B cell (primary cell): ENCODE data around the gene TRIB2. TPM values are rescaled to one million over a fixed set of nuclear protein-coding genes. Genes with fewer than 3 reads are reported as not detected.

Experiments used
- ATAC-seq: fragments of 200-7000 bp; cut with Tn5 transposase; one replicate; pipeline ENCODE4 v1.10.0; 2021; ENCODE audit warnings: low read depth, mild to moderate bottlenecking, moderate number of reproducible peaks, moderate library complexity
- CTCF ChIA-PET: fragments of 350-600 bp; sonication (Branson Sonifier 250); formaldehyde crosslinking; loops from one replicate; lab custom pipeline; 2021; ENCODE audit warnings: antibody characterized with exemption, inconsistent platforms; lab: Charles Lee
- POLR2A ChIA-PET: fragments of 350-600 bp; sonication (Branson Sonifier 250); formaldehyde crosslinking; loops from one replicate; lab custom pipeline; 2021; ENCODE audit warnings: antibody characterized with exemption; lab: Charles Lee
- DNase-seq: peaks from one replicate; pipeline ENCODE4 v3.0.0; 2013
- H2AFZ ChIP-seq: 2 replicates; pipeline ENCODE4 v1.6.1; 2012; ENCODE audit warnings: mild to moderate bottlenecking, low read depth, low read length; ENCODE audit not compliant: insufficient read depth, poor library complexity, severe bottlenecking
- H3K27ac ChIP-seq, 2 donors: 1 replicate in 1 of 2; 2 replicates in 1 of 2; pipeline ENCODE4 v1.5.1; 2012 to 2013; ENCODE audit warnings: low read length in 2 of 2, mild to moderate bottlenecking in 2 of 2, moderate library complexity in 1 of 2
- H3K27me3 ChIP-seq, 4 experiments: fragments of 200-600 bp in 1 of 4; sonication (generic) in 1 of 4; replicated peaks in 1 of 4; 1 replicate in 2 of 4; 2 replicates in 2 of 4; pipeline versions ENCODE4 v1.6.1 to v1.7.0; 2013 to 2016; ENCODE audit warnings: low read length in 3 of 4, mild to moderate bottlenecking in 2 of 4, mixed read lengths in 1 of 4, moderate library complexity in 1 of 4; ENCODE audit not compliant: insufficient read depth in 4 of 4, control insufficient read depth in 3 of 4; ENCODE audit errors: control extremely low read depth in 1 of 4
- H3K36me3 ChIP-seq, 2 experiments: replicated peaks in 1 of 2; 1 replicate in 1 of 2; 2 replicates in 1 of 2; pipeline versions ENCODE4 v1.6.1 to v1.7.1; 2013; ENCODE audit warnings: low read length in 1 of 2; ENCODE audit not compliant: insufficient read depth in 2 of 2, control insufficient read depth in 1 of 2; ENCODE audit errors: control extremely low read depth in 1 of 2, extremely low read depth in 1 of 2
- H3K4me1 ChIP-seq, 2 donors: fragments of 200-600 bp in 1 of 2; sonication (generic) in 1 of 2; 1 replicate in 1 of 2; 2 replicates in 1 of 2; pipeline versions ENCODE4 v1.5.1 to v1.6.1; 2013 to 2017; ENCODE audit warnings: low read length in 2 of 2; ENCODE audit not compliant: control insufficient read depth in 2 of 2, insufficient read depth in 2 of 2
- H3K4me2 ChIP-seq: replicated peaks from 2 replicates; pipeline ENCODE3; 2012; ENCODE audit warnings: mild to moderate bottlenecking, low read depth, low read length; ENCODE audit not compliant: poor library complexity, severe bottlenecking
- H3K4me3 ChIP-seq, 5 experiments: fragments of 200-600 bp in 1 of 5; sonication (generic) in 1 of 5; 1 replicate in 3 of 5; 2 replicates in 2 of 5; pipeline versions ENCODE4 v1.5.1 to v1.7.0; 2011 to 2016; ENCODE audit warnings: low read length in 4 of 5, mild to moderate bottlenecking in 4 of 5, low read depth in 2 of 5, control low read depth in 1 of 5, moderate library complexity in 1 of 5; ENCODE audit not compliant: insufficient read depth in 1 of 5; ENCODE audit errors: control extremely low read depth in 1 of 5, extremely low read depth in 1 of 5
- H3K79me2 ChIP-seq: fragments of 200-600 bp; sonication (generic); one replicate; pipeline ENCODE4 v1.6.0; 2016; ENCODE audit warnings: low read length; ENCODE audit not compliant: control insufficient read depth, insufficient read depth
- H3K9ac ChIP-seq: fragments of 200-600 bp; sonication (generic); 2 replicates; pipeline ENCODE4 v1.6.1; 2017; ENCODE audit warnings: mild to moderate bottlenecking, low read length, moderate library complexity
- H3K9me3 ChIP-seq, 3 donors: one replicate each; pipeline versions ENCODE4 v1.6.1 to v1.7.1; 2013; ENCODE audit warnings: low read length in 2 of 3; ENCODE audit not compliant: control insufficient read depth in 2 of 3, insufficient read depth in 1 of 3; ENCODE audit errors: control extremely low read depth in 1 of 3
- H4K20me1 ChIP-seq: 2 replicates; pipeline ENCODE4 v1.6.0; 2012; ENCODE audit warnings: mild to moderate bottlenecking, low read length; ENCODE audit not compliant: insufficient read depth, control insufficient read depth, poor library complexity, severe bottlenecking
- H3K27ac Mint-ChIP-seq: one replicate; pipeline ENCODE4 v1.8.0; 2021; ENCODE audit warnings: mixed read lengths
- H3K27me3 Mint-ChIP-seq: one replicate; pipeline ENCODE4 v1.8.0; 2021; ENCODE audit warnings: mixed read lengths
- H3K4me1 Mint-ChIP-seq: one replicate; pipeline ENCODE4 v1.8.0; 2021; ENCODE audit warnings: mixed read lengths
- H3K4me3 Mint-ChIP-seq: one replicate; pipeline ENCODE4 v1.8.0; 2021; ENCODE audit warnings: mixed read lengths
- H3K9me3 Mint-ChIP-seq: one replicate; pipeline ENCODE4 v1.8.0; 2022; ENCODE audit warnings: mixed read lengths; ENCODE audit not compliant: insufficient read depth
- CTCF ChIP-seq: fragments of 200-600 bp; IDR thresholded peaks from one replicate; pipeline ENCODE4 v1.8.0; 2022; ENCODE audit warnings: antibody characterized with exemption, mild to moderate bottlenecking
- EZH2 ChIP-seq: IDR thresholded peaks from 2 replicates; pipeline ENCODE4 v1.6.1; 2012; ENCODE audit warnings: borderline replicate concordance, low read depth, mild to moderate bottlenecking, moderate library complexity, low read length; ENCODE audit not compliant: insufficient read depth, poor library complexity, severe bottlenecking
- WGBS: methylation state at CpG from one replicate; pipeline ENCODE4 v1.1.5; 2013; ENCODE audit warnings: missing lambda C conversion rate; ENCODE audit not compliant: insufficient coverage; 5-methylcytosine and 5-hydroxymethylcytosine counted together
- intact Hi-C: fragments of 100-400 bp; cut with micrococcal nuclease; formaldehyde crosslinking; loops from one replicate; pipeline ENCODE4 v1.10.0; 2022
- polyA plus RNA-seq: library from polyadenylated mRNA; depleted of rRNA; stranded (reverse); fragments of >200 nt; gene quantifications from 2 replicates; pipeline ENCODE4 v1.2.3, GENCODE V29; 2012
- total RNA-seq, 2 donors: library from RNA; stranded (reverse); fragments of 120-200 nt in 1 of 2; gene quantifications; 1 replicate in 1 of 2; 2 replicates in 1 of 2; pipeline versions ENCODE4 v1.2.3 to v1.2.4, GENCODE V29; 2013 to 2022

Gene TRIB2
- total and polyA plus RNA-seq, 2 donors (not counting 1 experiment from before 2014, with no cell fraction given): 36.3 to 117 TPM

- Mint-ChIP-seq H3K9me3 (no peaks in the 10 kb centered on the region), H3K27me3 (no peaks in the 10 kb centered on the region), H3K4me1 (peaks cover 14% of the 10 kb centered on the region), H3K27ac (no peak overlapping the region), H3K4me3 (no peak overlapping the region)
- H3K4me2 ChIP-seq: no peak overlapping the region
- no peak overlapping the region for H3K27ac ChIP-seq
- POLR2A ChIA-PET: no interaction called here
- H3K9me3 ChIP-seq: no peaks in the 10 kb centered on the region
- H3K36me3 ChIP-seq: peaks cover 1 to 55% of the 10 kb centered on the region in 2 experiments
- H3K4me1 ChIP-seq: peaks cover 0 to 3% of the 10 kb centered on the region in 2 donors
- no peak overlapping the region for H3K4me3 ChIP-seq
- peaks cover 10% of the 10 kb centered on the region for H3K79me2 ChIP-seq
- no peaks in the 10 kb centered on the region for H3K27me3 ChIP-seq
- H4K20me1 ChIP-seq: peaks cover 57% of the 10 kb centered on the region
- DNase-seq (no peak), ATAC-seq (no peak)
- intact Hi-C loops: no loop called here
- no peak overlapping the region for H3K9ac ChIP-seq
- CTCF ChIA-PET: no interaction called here
- TF ChIP-seq CTCF: no peak
- no peak for TF ChIP-seq EZH2
- WGBS: 34% methylated on average over 2 of the region's 3 CpGs
- no peak overlapping the region for H2AFZ ChIP-seq
Observed at GRCh38 chr2:12741380-12741779, 24.6 kb downstream of the TRIB2 start.

GRCh38 chr2:12742891-12743290, 26.2 kb downstream of the TRIB2 start:
- no peak overlapping the region for H2AFZ ChIP-seq
- Mint-ChIP-seq H3K4me3 (no peak overlapping the region), H3K27me3 (no peaks in the 10 kb centered on the region), H3K4me1 (peaks cover 5% of the 10 kb centered on the region), H3K27ac (no peak overlapping the region), H3K9me3 (no peaks in the 10 kb centered on the region)
- peaks cover 6% of the 10 kb centered on the region for H3K79me2 ChIP-seq
- TF ChIP-seq EZH2 (no peak), CTCF (no peak)
- ATAC-seq: no peak
- H3K27ac ChIP-seq: no peak overlapping the region
- DNase-seq: no peak
- H3K9me3 ChIP-seq: no peaks in the 10 kb centered on the region
- H3K36me3 ChIP-seq: peaks cover 1 to 46% of the 10 kb centered on the region in 2 experiments
- H3K4me2 ChIP-seq: no peak overlapping the region
- no peaks in the 10 kb centered on the region for H3K4me1 ChIP-seq
- intact Hi-C loops: no loop called here
- no peak overlapping the region for H3K4me3 ChIP-seq
- POLR2A ChIA-PET: no interaction called here
- H3K9ac ChIP-seq: no peak overlapping the region
- CTCF ChIA-PET: interaction anchor here (0.9 kb wide), 1 partner anchor 26 kb away, joined by 3 read pairs; the partner anchor contains the start of gene TRIB2
- H3K27me3 ChIP-seq: no peaks in the 10 kb centered on the region
- 95% methylated on average over 2 of the region's 3 CpGs for WGBS
- peaks cover 44% of the 10 kb centered on the region for H4K20me1 ChIP-seq
